Measurements from ENCODE around the gene PLCD4.

PLCD4 gene

GRCh38 chr2:218671097-218671653 lies 63.5 kb downstream of the PLCD4 start:
- DNase-seq, result no peak

- peak; percentile 79 for DNase-seq
Measured at GRCh38 chr2:218671654-218672566, 64.2 kb downstream of the PLCD4 start, which contains the start of the genes RNF25 and STK36. TSS of gene RNF25 (minus strand) at chr2:218672002. CDS start at chr2:218671970, 32 bp downstream. TSS of gene STK36 (plus strand) at chr2:218672086. CDS start at chr2:218672830, 744 bp downstream.

GRCh38 chr2:218679119-218679518 lies 71.4 kb downstream of the PLCD4 start:
- no peak for DNase-seq

- no peak for DNase-seq
Measured at GRCh38 chr2:218680061-218680460, 72.4 kb downstream of the PLCD4 start.

Data from central memory CD4-positive, alpha-beta T cell (primary cell).